G401.6 (cell line): ENCODE data around the gene BCAN.
A peak's percentile ranks its signal among the peaks of the same experiment; 100 is the strongest.
"Not testable (repeated sequence)": the region's sequence is repeated elsewhere in the genome, so short reads cannot be mapped to it uniquely, and the experiment has no call there.

Experiments used
- FAIRE-seq: peaks from 2 replicates; lab custom pipeline; 2012; peaks lifted over from hg19 to GRCh38; lab: Jason Lieb, UNC

The BCAN gene, protein sequence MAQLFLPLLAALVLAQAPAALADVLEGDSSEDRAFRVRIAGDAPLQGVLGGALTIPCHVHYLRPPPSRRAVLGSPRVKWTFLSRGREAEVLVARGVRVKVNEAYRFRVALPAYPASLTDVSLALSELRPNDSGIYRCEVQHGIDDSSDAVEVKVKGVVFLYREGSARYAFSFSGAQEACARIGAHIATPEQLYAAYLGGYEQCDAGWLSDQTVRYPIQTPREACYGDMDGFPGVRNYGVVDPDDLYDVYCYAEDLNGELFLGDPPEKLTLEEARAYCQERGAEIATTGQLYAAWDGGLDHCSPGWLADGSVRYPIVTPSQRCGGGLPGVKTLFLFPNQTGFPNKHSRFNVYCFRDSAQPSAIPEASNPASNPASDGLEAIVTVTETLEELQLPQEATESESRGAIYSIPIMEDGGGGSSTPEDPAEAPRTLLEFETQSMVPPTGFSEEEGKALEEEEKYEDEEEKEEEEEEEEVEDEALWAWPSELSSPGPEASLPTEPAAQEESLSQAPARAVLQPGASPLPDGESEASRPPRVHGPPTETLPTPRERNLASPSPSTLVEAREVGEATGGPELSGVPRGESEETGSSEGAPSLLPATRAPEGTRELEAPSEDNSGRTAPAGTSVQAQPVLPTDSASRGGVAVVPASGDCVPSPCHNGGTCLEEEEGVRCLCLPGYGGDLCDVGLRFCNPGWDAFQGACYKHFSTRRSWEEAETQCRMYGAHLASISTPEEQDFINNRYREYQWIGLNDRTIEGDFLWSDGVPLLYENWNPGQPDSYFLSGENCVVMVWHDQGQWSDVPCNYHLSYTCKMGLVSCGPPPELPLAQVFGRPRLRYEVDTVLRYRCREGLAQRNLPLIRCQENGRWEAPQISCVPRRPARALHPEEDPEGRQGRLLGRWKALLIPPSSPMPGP

GRCh38 chr1:156641761-156642264 lies at the start of gene BCAN:
TSS of gene BCAN (plus strand) at chr1:156642117. CDS start at chr1:156646055, 3,938 bp downstream.
- FAIRE-seq: no peak

- FAIRE-seq: no peak
These were observed 49.6 kb upstream of the BCAN start for GRCh38 chr1:156592158-156592909.

- FAIRE-seq: no peak
These were observed 48.8 kb upstream of the BCAN start for GRCh38 chr1:156592910-156593660.

DNA sequence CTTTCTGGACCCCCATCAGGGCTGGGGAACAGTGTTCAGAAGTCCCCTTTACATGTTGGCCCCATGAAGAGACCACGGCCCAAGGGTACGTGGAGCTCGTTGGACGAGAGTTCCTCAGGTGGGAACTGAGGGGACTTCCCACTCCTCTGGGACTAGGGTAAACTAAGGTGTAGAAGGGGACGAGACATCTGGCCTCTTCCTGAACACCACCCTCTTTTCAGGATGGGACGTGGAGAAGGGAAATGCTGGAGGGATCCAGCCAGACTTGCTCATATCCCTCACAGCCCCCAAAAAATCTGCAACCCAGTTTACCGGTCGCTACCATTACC lies 48.3 kb upstream of the BCAN start:
- FAIRE-seq: no peak

DNA sequence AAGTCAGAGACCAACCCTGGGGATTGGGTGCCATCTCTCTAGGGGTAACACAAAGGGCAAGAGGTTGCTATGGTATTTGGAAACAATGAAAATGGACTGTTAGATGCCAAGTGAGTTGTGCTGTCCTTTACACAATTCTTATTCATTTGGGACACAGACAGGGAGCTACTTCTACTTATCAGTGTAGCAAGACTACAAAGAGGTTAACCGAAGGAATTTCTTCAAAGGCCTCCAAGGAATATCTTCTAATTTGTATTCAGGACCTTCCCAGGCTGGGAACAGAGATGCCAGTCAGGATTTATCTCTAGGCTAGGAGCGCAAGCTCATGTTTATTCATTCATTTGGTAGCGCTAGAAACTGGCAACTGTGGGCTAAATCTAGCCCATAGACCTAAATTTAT lies 47.7 kb upstream of the BCAN start:
- no peak for FAIRE-seq

- no peak for FAIRE-seq
These were observed 46.9 kb upstream of the BCAN start for GRCh38 chr1:156595016-156595415.

- FAIRE-seq: no peak
These were observed 45.5 kb upstream of the BCAN start for GRCh38 chr1:156596426-156596825.

DNA sequence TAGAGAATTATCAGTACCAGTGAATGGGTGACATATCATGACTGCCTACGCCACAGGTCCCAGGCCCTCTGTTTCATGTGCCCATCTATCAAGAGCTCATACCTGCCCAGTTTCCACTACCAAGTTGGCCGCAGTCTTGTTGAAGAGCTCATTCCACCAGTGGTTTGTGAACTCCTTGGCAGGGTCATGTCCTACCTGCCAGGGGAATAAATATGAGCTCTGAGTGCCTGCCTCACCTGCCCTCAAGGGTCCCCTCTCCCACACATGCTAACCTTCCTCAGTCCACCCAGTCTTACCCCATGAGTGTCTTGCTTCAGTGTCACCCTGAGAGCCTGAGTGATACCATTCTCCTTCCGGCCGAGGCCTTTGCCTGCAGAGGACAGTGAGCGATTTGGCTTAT lies 43.8 kb upstream of the BCAN start:
- FAIRE-seq: no peak

DNA sequence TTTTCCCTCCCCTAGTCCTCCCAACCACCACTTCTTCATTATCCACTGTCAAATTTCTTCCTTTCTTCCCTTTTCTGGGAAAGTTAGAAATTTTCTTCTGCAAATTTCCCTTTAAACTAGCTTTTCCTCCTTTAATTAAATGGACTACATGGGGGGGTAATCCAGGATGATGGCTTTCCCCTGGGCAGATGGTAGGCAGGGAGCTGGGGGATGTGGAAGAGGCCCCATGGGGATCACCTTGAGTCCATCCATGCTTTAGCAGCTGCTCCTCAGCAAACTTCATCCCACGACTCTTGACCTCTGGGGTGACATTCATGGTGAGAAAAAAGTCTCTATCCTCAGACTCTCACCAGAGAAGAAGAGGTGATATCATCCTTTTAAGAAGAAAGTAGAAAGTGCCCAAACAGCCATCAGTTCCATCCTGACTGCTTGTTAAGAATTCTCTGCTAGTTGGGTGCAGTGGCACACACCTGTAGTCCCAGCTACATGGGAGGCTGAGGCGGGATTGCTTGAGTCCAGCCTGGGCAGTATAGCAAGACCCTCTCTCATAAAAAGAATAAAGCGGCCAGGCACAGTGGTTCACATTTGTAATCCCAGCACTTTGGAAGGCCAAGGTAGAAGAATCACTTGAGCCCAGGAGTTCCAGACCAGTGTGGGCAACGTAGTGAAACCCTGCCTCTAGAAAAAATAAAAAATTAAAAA lies 43.0 kb upstream of the BCAN start:
- no peak for FAIRE-seq

DNA sequence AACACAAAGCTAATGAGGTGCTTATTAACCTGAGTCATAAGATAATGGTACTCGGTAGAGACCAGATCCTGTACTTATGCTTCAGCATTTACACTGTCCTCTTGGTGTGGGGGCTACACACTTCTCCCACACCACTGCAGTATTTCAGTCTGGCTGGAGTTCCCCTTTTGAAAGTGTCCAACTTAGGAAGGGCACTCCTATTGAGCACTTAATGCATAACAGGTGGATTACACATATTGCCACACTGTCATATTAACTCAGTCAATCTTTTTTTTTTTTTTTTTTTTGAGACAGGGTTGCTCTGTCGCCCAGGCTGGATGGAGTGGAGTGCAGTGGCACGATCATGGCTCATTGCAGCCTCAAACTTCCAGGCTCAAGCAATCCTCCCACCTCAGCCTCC lies 42.1 kb upstream of the BCAN start:
- FAIRE-seq: no peak

- FAIRE-seq: no peak
These were observed 41.2 kb upstream of the BCAN start for GRCh38 chr1:156600733-156601121.

GRCh38 chr1:156601122-156601830 lies 40.6 kb upstream of the BCAN start, which contains the start of gene GPATCH4:
TSS of gene GPATCH4 (minus strand) at chr1:156601479.
- peak; percentile 82 for FAIRE-seq

- FAIRE-seq: no peak
These were observed 40.0 kb upstream of the BCAN start for GRCh38 chr1:156601892-156602291.

DNA sequence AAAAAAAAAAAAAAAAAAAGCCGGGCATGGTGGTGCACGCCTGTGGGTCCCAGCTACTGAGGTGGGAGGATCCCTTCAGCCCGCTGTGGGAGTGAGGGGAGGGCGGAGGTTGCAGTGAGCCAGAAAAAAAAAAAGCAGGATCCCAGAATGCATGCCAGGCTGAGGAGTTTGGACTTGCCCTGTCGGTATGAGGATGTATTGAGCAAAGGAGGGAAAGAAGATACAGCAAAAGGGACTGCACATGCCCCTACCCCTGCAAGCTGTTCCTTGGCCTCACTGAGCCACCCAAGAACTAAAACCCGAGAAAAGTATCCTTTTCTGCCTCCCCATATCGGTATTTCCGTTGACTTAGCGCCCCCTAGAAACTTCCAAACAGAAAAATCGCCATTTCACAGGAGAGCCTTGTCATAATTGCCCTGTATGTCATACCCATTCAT lies 39.3 kb upstream of the BCAN start:
- FAIRE-seq: no peak

- FAIRE-seq: not testable (repeated sequence)
These were observed 34.6 kb upstream of the BCAN start for GRCh38 chr1:156607344-156607743.

DNA sequence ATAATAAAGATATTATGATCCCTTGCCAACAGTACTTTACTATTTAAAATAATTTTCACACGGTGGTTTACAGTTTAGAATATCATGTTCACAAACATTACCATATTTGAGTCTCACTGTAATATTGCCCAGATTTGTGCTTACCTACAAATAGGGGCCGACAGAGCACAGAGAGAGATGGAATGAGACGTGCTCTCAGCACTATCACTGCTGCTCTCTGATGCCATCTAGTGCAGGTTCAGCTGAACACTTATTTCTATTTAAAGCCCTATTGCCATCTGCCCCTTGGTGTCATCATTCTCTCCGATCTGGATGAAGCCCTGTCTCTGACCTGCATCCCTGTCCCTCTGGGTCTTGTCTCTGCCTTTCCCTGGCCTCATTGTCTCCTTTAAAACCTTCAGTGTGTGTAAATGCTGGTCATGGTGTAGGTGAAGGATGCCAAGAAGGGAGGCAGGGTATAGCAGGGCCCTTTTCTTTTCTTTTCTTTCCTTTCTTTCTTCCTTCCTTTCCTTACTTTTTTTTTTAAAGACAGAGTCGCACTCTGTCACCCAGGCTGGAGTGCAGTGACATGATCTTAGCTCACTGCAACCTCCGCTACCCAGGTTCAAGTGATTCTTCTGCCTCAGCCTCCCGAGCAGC lies 33.8 kb upstream of the BCAN start:
- peak; percentile 85 for FAIRE-seq

DNA sequence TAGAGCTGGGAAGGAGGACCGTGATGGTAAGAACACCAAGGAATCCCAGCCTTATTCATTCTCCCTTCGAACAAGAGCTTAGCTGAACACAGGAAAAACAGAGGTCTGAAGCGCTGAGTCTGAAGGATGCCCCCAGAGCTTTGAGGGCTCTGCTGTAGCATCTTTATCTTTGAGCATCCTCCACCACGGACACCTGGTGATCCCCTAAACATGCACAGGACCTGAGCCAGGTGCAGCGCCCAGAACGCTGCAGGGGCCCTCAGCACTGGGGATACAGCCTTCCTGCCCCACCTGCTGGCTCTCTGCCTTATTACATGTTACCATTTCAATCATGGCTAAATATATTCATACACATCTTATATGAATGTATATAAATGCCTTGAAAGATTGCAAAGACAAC lies 32.9 kb upstream of the BCAN start:
- peak; percentile 49 for FAIRE-seq

GRCh38 chr1:156610072-156610471 lies 31.8 kb upstream of the BCAN start:
- FAIRE-seq: not testable (repeated sequence)

DNA sequence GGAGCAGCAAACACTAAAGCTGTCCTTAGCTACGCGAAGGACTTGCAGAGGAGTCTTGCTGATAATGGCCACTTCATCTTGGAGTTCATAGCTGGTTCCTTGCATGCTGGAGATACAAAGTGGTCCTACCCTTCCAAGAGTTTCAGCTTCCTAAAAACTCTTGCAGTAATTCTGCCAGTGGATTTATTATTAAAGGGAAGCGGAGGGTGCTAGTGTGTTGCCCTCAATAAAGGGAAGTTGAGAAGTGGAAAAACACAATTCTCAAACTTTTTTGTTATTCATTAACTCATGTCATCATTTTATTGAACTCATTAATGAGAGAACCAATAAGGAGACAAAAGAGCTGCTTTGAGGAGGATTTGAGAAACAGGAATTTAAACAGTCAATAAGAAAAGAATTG lies 29.3 kb upstream of the BCAN start:
- no peak for FAIRE-seq

- FAIRE-seq: no peak
These were observed 26.0 kb upstream of the BCAN start for GRCh38 chr1:156615946-156616345.
